HG03064 (cell line): ENCODE results near the gene BLVRB.
"Not testable (repeated sequence)": the region's sequence is repeated elsewhere in the genome, so short reads cannot be mapped to it uniquely, and the experiment has no call there.

Experiments
- ATAC-seq: cut with Tn5 transposase; IDR thresholded peaks from one replicate; pipeline ENCODE4 v1.9.1; 2021; ENCODE audit warnings: low read depth; ENCODE audit not compliant: unreplicated experiment

The BLVRB gene

DNA sequence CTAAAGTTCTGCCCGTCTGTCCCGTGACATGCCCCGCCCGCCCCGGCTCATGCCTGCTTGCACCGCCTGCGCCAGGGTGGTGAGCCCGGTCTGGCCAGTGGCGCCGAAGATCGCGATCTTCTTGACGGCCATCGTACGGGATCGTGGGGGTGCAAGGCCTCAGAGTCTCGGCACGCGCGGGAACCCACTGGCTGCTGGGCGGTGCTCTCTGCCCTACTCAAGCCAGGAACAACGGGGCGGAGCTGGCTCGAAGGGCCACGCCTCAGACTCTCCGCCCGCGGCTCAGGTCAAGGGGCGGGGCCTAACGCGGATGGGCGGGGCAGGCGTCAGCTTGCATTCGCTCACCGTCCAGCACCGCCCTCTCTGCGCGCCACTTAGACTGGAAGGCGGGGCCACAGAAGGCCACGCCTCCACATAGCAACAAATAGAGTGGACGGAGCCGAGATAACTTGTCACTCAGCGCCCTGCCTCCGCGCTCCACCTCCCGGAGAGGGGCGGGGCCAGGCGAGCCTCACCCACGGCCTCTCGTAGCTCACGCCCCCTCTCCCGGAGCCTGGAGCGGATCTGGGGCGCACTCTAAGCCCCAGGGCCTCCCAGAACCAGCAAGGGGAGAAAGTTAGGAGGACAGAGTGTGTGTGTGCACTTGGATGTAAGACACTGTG, at the start of gene BLVRB:
Gene BLVRB (minus strand): TSS at position 189 of the 662 bp plus-strand sequence. CDS start 57 bp downstream, at position 132.
- peak; percentile 83 for ATAC-seq

DNA sequence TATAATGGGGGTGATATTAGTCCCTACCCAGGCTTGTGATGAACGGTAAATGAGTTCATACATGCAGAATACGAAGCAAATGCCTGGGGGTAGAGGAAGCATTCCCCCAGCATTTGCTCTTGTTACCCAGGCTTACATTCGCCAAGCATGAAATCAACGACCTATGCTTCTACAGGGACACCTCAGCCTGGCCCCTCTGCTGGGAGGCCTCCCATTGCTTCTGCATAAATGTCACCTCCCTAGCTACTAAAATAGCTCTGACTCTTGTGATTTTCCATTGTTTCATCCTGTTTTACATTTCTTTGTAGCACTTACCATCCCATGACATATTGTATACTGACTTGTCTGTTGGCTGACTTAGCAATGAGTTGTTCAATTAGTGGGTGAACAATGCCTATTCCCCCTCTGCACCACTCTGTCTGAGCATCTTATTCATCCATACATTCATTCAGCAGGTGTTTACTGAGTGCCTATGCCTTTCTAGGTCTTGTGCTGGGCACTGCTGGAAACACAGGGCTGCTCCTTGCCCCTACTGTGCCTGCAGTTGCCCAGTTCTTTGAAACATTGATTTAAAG, 48.3 kb upstream of the BLVRB start:
- ATAC-seq, result no peak

DNA sequence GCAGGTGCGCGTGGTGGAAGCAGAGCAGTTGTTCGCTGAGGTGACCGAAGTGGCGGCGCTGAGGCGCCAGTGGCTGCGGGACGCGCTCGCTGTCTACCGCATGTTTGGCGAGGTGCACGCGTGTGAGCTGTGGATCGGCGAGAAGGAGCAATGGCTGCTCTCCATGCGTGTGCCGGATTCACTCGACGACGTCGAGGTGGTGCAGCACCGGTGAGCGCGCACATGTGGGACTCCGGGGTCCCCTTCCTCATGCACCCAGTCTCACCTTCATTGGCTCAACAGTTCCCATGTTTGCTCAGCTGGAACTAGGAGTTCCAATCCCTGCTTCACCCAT, 47.8 kb upstream of the BLVRB start:
- no peak for ATAC-seq

DNA sequence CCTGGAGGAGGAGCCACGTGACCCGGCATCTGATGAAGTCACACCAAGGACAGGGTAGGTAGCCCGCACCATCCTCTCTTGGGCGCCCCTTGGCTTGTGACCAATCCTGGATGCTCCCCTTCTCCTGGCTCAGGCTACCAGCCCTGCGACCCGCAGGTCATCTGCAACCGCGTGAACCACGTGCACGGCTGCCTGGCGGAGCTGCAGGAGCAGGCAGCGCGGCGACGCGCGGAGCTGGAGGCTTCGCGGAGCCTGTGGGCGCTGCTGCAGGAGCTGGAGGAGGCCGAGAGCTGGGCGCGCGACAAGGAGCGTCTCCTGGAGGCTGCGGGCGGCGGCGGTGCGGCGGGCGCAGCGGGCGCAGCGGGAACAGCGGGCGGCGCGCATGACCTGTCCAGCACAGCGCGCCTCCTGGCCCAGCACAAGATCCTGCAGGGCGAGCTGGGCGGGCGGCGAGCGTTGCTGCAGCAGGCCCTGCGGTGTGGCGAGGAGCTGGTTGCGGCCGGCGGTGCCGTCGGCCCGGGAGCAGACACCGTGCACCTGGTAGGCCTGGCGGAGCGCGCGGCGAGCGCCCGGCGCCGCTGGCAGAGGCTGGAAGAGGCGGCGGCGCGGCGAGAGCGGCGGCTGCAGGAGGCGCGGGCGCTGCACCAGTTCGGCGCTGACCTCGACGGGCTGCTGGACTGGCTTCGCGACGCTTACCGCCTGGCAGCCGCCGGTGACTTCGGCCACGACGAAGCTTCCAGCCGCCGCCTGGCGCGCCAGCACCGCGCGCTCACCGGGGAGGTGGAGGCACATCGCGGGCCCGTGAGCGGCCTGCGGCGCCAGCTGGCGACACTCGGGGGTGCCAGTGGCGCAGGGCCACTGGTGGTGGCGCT, 47.2 kb upstream of the BLVRB start:
- ATAC-seq, result no peak

DNA sequence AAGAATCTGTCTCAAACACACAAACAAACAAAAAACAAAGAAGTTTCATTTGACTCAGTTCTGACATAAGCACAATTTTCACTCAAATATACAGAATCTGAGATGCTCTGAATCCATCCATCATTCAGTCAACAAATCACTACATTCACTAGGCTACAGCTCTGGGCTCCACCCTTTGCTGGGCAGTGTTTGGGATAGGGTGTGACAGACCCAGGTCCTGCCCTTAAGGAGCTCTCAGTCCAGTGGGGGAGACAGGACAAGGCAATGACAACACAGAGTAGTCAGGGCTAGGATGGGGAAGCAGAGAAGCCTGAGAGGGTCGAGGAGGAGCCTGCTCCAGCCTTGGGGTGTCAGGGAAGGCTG, 46.5 kb upstream of the BLVRB start:
- ATAC-seq, result no peak

DNA sequence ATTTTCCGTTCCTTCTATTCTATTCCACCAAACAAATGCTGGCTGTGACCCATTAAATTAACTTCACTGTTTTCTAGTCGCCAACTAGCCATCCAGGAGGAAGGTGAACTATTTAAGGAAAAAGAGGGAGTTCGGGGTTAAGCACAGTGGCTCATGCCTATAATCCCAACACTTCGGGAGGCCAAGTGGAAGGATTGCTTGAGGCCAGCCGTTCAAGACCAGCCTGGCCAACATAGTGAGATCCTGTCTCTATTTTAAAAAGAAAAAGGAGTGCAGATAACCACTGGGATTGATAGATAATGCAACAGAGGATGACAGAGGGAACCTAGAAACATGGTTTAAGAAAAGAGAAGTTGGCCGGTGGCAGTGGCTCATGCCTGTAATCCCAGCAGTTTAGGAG, 45.9 kb upstream of the BLVRB start:
- ATAC-seq, result no peak

DNA sequence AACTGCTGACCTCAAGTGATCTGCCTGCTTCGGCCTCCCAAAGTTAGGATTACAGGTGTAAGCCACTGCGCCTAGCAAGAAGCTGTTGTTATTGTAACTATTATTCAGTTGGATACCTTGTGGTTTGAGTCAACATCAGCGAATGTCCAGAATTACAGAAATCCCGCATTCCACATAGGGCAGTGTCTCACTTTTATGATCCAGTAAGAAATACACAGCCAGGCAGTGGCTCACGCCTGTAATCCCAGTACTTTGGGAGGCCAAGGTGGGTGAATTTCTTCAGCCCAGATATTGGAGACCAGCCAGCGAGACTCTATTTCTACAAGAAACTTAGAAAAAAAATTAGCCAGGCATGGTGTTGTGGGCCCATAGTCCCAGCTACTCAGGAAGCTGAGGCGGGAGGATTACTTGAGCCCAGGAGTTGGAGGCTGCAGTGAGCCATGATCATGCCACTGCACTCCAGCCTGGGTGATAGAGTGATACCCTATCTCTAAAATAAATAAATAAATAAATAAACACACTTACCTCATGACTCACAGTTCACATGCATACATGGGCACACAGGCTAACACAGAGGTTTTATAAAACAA, 45.1 kb upstream of the BLVRB start:
- no peak for ATAC-seq

DNA sequence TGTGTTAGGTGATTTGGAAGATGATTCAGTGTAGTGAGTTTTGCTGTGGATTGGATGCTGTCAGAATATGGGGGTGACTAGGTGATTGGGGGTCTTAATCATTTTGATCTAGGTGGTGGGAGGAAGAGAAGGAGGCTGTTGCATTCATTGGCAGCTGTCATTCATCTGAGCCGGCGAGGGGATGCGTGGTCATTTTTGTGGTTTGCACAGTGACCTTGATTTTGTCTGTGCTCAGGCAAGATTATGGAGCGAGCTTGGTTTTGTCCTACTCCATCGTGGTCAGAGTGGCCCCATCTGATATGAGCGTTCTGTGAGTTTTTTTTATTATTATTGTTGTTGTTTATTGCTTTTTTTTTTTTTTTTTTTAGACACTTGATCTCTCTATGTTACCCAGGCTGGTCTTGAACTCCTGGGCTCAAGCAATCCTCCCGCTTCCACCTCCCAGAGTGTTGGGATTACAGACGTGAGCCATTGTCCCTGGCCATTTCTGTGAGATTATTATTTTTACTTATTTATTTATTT, 43.3 kb upstream of the BLVRB start:
- ATAC-seq, result no peak

DNA sequence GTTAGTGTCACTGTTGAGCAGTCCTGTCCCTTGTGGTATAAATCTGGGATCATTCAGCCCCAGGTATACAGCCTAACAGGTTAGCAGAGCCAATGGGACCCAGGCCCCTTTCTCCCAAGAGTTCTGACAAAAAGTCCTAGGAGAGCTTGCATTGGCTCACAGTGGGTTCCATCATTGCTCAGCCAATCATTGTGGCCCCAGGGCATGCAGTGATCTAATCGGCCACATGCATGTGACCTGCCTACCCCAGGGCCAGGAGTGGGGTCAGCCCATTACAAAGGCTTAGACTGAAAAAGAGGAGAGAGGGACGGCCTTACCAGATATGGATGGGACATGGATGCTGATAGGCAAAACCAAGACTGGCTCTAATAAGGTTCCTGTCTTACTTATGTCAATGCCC, 42.3 kb upstream of the BLVRB start:
- no peak for ATAC-seq

DNA sequence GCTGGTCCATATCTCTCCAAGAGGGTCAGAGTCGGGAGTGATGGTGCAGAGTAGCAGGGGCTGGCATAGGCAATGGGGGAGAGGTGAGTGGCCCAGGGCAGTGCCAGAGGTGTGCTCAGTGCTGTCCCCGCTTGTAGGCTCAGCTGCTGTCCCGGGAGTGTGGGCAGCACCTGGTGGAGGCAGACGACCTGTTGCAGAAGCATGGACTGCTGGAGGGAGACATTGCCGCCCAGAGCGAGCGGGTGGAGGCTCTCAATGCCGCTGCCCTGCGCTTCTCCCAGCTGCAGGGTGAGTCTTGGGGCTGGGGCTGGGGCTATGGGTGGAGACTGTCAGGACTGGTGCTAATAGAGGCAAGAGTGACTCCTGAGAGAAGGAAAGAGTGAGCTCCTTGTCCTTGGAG, 40.6 kb upstream of the BLVRB start:
- no peak for ATAC-seq

DNA sequence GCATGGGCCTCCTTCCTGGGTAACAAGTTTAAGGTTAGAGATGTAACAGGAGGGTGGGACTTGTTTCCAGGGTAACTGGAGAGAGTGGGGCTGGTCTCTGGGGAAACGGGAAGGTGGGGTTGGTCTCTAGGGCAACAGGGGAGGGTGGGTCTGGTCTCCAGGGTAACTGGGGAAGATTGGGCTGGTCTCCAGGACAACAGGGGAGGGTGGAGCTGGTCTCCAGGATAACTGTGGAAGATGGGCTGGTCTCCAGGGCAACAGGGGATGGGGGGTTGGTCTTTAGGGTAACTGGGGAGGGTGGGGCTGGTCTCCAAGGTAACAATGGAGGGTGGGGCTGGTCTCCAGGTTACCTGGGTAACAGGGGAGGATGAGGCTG, 37.8 kb upstream of the BLVRB start:
- no peak for ATAC-seq

DNA sequence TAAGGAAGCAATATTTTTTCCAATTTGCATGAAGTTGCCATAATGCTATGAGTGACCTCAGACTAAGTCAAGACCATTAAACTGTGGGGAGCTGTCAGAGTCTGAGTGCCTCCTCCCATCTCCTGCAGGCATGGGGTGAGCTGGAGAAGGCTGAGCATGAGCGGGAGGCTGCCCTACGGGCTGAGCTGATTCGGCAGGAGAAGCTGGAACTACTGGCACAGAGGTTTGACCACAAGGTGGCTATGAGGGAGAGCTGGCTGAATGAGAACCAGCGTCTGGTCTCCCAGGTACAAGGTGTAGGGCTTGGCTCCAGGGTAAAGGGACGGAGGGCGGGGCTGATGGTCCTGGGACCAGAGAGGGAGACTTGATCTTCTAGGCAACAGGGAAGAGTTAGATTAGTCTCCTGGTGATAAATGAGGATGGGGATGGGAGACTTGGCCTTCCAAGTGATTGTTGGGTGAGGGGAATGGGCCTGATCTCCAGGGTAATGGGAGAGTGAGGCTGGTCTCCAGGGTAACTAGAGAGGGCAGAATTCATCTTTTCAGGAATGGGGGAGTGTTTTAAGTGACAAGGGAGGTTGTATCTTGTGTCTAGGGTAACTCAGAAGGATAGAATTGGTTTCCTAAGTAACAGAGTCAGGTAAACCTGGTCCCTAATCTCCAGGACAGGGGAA, 37.2 kb upstream of the BLVRB start:
- ATAC-seq, result no peak

DNA sequence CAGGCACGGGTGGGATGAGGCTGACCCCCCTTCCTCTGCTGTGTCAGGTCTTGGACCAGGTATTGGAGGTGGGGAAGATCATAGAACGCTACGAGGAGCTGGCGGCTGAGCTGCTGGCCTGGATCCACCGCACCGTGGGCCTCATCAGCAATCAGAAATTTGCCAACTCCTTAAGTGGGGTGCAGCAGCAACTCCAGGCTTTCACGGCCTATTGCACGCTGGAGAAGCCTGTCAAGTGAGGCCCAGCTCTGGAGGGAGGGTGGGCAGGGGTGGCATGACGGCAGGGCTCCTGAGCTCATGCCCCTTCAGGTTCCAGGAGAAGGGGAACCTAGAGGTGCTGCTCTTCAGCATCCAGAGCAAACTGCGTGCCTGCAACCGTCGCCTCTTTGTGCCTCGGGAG, 36.5 kb upstream of the BLVRB start:
- no peak for ATAC-seq

DNA sequence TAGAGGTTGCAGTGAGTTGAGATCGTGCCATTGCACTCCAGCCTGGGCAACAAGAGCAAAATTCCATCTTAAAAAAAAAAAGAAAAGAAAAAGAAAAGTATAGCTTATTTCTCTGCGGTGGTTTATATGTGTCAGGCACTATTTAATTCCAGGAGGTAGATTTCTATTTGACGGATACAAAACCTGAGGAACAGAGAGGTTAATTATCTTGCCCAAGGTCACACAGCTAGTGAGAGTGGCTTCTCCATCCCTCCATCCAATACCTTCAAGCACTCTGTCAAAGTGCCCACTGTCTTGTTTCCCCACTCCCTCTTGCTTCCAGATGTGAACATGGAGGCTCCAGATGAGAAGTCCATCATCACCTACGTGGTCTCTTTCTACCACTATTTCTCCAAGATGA, 36.1 kb upstream of the BLVRB start:
- no peak for ATAC-seq

DNA sequence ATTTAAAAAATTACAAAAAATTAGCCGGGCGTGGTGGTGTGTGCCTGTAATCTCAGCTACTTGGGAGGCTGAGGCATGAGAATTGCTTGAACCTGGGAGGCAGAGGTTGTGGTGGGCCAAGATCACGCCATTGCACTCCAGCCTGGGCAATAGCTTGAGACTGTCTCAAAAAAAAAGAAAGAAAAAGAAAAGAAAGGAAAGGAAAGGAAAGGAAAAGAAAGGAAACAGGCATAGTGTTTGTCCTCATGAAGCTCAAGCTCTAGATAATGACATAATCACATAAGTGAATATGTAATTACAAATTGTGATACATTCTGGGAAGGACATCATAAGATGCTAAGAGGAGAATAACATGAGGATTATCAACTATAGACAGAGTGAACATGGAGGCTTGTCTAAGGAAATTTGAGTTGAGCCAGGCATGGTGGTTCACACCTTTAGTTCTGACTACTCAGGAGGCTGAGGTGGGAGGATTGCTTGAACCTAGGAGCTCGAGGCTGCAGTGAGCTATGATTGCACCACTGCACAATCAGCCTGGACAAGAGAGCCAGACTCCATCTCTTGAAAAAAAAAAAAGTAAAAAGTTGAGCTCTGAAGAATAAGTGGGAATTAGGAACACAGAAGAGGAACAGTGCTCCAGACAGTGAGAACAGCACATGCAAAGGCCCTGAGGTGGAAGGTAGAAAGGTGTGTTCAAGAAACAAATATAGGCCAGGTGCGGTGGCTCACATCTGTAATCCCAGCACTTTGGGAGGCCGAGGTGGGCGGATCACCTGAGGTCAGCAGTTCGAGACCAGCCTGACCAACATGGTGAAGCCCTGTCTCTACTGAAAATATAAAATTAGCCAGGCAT, 35.4 kb upstream of the BLVRB start:
- not testable (repeated sequence) for ATAC-seq

DNA sequence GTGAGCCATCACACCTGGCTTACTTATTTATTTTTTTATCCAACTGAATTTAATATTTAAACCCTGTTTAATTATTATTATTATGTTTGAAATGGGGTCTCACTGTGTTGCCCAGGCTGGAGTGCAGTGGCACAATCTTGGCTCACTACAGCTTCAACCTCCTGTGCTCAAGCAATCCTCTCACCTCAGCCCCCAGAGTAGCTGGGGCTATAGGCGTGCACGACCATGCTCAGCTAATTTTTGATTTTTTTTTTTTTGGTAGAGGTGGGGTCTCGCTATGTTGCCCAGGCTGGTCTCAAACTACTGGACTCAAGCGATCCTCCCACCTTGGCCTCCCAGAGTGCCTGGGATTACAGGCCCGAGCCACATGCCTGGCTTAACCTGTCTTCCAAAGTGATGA, 33.8 kb upstream of the BLVRB start:
- ATAC-seq, result no peak

DNA sequence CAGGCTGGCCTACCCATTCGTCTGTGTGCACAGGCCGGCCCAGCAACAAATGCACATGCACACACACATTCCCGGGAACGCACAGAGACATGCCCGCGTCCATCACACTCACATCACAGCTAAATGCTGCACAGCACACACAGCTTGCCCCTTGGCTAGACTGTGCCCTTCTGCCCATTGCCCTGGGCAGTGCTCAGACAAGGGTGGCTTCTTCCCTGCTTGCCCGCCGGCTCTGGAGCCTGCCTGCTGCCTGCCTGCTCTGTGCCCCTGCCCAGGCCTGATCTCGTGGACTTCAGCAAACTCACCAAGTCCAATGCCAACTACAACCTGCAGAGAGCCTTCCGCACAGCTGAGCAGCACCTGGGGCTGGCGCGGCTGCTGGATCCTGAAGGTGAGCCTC, 31.7 kb upstream of the BLVRB start:
- no peak for ATAC-seq

DNA sequence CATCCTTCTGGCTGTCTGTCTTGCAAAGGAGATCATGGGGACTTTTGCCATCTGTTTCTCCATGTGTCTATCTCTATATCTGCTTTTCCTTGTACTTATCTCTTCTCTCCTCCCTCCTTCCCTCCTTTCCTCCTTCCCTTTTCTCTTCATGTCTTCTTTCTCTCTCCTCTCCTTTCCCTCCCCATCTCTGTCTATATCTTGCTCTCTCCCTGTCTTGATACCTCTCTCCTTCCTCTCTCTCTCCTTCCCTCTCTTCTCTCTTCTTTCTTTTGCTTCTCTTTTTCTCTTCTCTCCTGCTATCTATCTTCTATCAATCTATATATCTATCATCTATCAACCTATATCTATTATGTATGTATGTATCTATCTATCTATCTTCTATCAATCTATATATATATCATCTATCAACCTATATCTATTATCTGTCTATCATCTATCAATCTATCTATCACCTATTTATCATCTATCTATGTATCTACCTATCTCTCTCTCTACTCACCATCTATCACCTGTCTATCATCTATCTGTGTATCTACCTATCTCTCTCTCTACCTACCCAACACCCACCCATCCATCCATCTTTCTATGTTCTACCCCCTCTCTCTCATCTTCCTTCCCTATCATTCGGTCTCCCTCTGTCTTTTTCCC, 28.8 kb upstream of the BLVRB start:
- ATAC-seq, result no peak

DNA sequence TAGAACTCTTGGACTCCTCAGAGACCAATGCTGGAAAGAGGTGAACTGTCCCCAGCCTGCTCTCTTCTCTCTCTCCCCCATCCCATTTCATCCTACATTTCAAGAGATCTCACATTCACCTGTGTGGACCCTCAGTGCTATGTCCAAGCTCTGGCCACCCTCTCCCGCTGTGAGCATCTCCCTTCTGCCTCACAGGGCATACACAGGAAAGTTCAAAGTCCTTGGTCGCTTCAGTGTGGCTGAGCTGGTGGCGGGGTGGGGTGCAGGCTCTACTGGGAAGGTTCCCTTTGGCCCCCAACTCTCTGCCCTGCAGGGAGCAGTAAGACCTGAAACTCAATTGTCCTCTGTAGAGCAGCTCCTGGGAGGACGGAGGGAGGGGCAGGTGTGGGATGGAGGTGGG, 28.2 kb upstream of the BLVRB start:
- ATAC-seq, result no peak
